ENCODE measurements around the gene MREG. TPM values are rescaled to one million over a fixed set of nuclear protein-coding genes. Genes with fewer than 3 reads are reported as not detected.

Gene MREG
- total and polyA plus RNA-seq, 9 of the 15 experiments (the other 6 are each of a cell fraction or from before 2014, with no cell fraction given) = 0.77 to 3.8 (median 2.3) TPM

- TF ChIP-seq KDM5B (IDR thresholded peaks at IDR 0.05; ENCODE audit: insufficient replicate concordance, low read depth, low read length) = no peak
Observed at GRCh38 chr2:215940645-215941184, 72.6 kb downstream of the MREG start (continued).

DNA sequence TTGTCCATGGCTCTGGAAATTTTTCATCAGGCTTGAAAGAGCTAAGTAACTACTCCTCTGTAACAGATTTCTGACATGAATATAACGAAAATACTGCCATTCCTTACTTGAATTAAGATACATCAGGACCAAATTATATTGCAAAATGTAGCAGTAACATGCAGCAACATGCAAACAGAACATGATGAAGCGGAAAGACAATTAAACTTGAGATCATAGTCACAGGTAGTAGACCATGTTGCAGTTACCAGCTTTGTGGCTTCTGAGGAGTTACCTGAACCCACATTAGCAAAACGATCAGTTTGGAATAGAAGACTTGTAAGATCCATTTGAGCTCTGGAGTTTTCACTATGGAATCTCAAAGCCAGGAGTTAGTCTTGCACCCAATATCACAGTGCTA lies 76.2 kb downstream of the MREG start:
- Histone ChIP-seq H3K4me1 (replicated peaks in 1 of 2; ENCODE audit: control insufficient read depth in 2 of 2, insufficient read depth in 2 of 2, low read length in 2 of 2) (no peaks in the 10 kb centered on the region), H3K4me3 (no peak overlapping the region), H3K27me3 (ENCODE audit: control insufficient read depth in 2 of 2, insufficient read depth in 2 of 2, low read length in 2 of 2) (no peaks in the 10 kb centered on the region), H4K20me1 (replicated peaks; ENCODE audit: control insufficient read depth, insufficient read depth, low read length) (no peaks in the 10 kb centered on the region), H3K4me2 (ENCODE audit: insufficient read depth, low read length) (no peak overlapping the region), H3K9ac (ENCODE audit: insufficient read depth in 1 of 2, low read depth in 2 of 2, low read length in 2 of 2) (no peak overlapping the region), H3K36me3 (ENCODE audit: control insufficient read depth, insufficient read depth, low read length) (no peaks in the 10 kb centered on the region; the same call in 2 of the 3 replicates), H3K9me1 (ENCODE audit: control insufficient read depth, insufficient read depth, low read length) (no peaks in the 10 kb centered on the region), H2AFZ (ENCODE audit: low read depth, low read length) (no peak overlapping the region), H3K9me3 (replicated peaks; ENCODE audit: control insufficient read depth, insufficient read depth, low read depth, low read length) (no peaks in the 10 kb centered on the region), H3K79me2 (ENCODE audit: control insufficient read depth, insufficient read depth, low read length) (no peaks in the 10 kb centered on the region), H3K27ac (ENCODE audit: extremely low read depth, low read depth, low read length) (no peak overlapping the region)
- no peak for FAIRE-seq
- ChIA-PET POLR2A (no interaction called here), CTCF (ENCODE audit: low intra/inter-chr PET ratio) (no interaction called here)
- WGBS (ENCODE audit: insufficient coverage, low coverage, missing lambda C conversion rate) = 2% methylated on average over 3 of the region's 3 CpGs
- intact Hi-C loops (cut with micrococcal nuclease) (loop anchor here (10.0 kb wide), 1 partner anchor 582 kb away; no protein-coding TSS in a partner anchor), in situ Hi-C loops (cut with MboI) (no loop called here)
- ATAC-seq = no peak
- no TSS peak for BruUV-seq (replicated peaks)
- no peak for DNase-seq (ENCODE audit: extremely low read depth in 1 of 4, low spot score in 3 of 4)
- TF ChIP-seq, protein P1, sequence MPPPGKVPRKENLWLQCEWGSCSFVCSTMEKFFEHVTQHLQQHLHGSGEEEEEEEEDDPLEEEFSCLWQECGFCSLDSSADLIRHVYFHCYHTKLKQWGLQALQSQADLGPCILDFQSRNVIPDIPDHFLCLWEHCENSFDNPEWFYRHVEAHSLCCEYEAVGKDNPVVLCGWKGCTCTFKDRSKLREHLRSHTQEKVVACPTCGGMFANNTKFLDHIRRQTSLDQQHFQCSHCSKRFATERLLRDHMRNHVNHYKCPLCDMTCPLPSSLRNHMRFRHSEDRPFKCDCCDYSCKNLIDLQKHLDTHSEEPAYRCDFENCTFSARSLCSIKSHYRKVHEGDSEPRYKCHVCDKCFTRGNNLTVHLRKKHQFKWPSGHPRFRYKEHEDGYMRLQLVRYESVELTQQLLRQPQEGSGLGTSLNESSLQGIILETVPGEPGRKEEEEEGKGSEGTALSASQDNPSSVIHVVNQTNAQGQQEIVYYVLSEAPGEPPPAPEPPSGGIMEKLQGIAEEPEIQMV (tag; conservative IDR thresholded peaks at IDR 0.05; ENCODE audit: low read depth) = no peak
- TF ChIP-seq NR2F6 (CRISPR knock-in tag; IDR thresholded peaks at IDR 0.05) (no peak), ZFP36 (IDR thresholded peaks at IDR 0.05; ENCODE audit: low read depth, low read length, partially characterized antibody) (no peak), NR1H2 (CRISPR knock-in tag; IDR thresholded peaks at IDR 0.05) (no peak), BCL6 (CRISPR knock-in tag; IDR thresholded peaks at IDR 0.05) (no peak), ZNF655 (CRISPR knock-in tag; IDR thresholded peaks at IDR 0.05) (no peak), ZNF124 (CRISPR knock-in tag; IDR thresholded peaks at IDR 0.05) (no peak), RBM22 (IDR thresholded peaks at IDR 0.05; ENCODE audit: low read depth, low read length, poor library complexity, severe bottlenecking) (no peak)
- TF ChIP-seq, protein P2, sequence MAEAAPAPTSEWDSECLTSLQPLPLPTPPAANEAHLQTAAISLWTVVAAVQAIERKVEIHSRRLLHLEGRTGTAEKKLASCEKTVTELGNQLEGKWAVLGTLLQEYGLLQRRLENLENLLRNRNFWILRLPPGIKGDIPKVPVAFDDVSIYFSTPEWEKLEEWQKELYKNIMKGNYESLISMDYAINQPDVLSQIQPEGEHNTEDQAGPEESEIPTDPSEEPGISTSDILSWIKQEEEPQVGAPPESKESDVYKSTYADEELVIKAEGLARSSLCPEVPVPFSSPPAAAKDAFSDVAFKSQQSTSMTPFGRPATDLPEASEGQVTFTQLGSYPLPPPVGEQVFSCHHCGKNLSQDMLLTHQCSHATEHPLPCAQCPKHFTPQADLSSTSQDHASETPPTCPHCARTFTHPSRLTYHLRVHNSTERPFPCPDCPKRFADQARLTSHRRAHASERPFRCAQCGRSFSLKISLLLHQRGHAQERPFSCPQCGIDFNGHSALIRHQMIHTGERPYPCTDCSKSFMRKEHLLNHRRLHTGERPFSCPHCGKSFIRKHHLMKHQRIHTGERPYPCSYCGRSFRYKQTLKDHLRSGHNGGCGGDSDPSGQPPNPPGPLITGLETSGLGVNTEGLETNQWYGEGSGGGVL (CRISPR knock-in tag; IDR thresholded peaks at IDR 0.05) = no peak
- TF ChIP-seq, protein P3, sequence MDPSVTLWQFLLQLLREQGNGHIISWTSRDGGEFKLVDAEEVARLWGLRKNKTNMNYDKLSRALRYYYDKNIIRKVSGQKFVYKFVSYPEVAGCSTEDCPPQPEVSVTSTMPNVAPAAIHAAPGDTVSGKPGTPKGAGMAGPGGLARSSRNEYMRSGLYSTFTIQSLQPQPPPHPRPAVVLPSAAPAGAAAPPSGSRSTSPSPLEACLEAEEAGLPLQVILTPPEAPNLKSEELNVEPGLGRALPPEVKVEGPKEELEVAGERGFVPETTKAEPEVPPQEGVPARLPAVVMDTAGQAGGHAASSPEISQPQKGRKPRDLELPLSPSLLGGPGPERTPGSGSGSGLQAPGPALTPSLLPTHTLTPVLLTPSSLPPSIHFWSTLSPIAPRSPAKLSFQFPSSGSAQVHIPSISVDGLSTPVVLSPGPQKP (CRISPR knock-in tag; IDR thresholded peaks at IDR 0.05) = no peak

Data from K562 (cell line).